GM12891 (cell line): ENCODE data around the gene ADK.

Experiments used
- PAX5 ChIP-seq: IDR thresholded peaks from 2 replicates; pipeline ENCODE4 v1.6.1; 2011; ENCODE audit warnings: low read length, moderate library complexity, mild to moderate bottlenecking; ENCODE audit not compliant: insufficient read depth, severe bottlenecking
- POLR2A ChIP-seq: IDR thresholded peaks from 2 replicates; pipeline ENCODE4 v1.6.1; 2011; ENCODE audit warnings: low read depth, low read length, control low read depth
- POLR2AphosphoS5 ChIP-seq: IDR thresholded peaks from 2 replicates; pipeline ENCODE4 v1.6.1; 2011; ENCODE audit warnings: low read depth, low read length, control low read depth
- POU2F2 ChIP-seq: IDR thresholded peaks from 2 replicates; pipeline ENCODE4 v1.6.1; 2011; ENCODE audit warnings: low read depth, mild to moderate bottlenecking, control low read depth, low read length, moderate library complexity

- no peak for TF ChIP-seq POLR2A
- no peak for TF ChIP-seq POLR2AphosphoS5
- no peak for TF ChIP-seq PAX5
- no peak for TF ChIP-seq POU2F2
These were observed 442.4 kb downstream of the ADK start for GRCh38 chr10:74593470-74593869.
